ENCODE measurements around the gene GSTM5. TPM values are rescaled to one million over a fixed set of nuclear protein-coding genes. Genes with fewer than 3 reads are reported as not detected.
"Not testable (repeated sequence)": the region's sequence is repeated elsewhere in the genome, so short reads cannot be mapped to it uniquely, and the experiment has no call there.

The GSTM5 gene
- total RNA-seq, 1 experiment from 2014 or later, result not detected

GRCh38 chr1:109697066-109697465, 15.0 kb upstream of the GSTM5 start:
- no peak for DNase-seq (ENCODE audit: low read depth)

- not testable (repeated sequence) for DNase-seq (ENCODE audit: low read depth)
These were observed 14.2 kb upstream of the GSTM5 start for GRCh38 chr1:109697861-109698260.

GRCh38 chr1:109702940-109703339, 9.1 kb upstream of the GSTM5 start:
- not testable (repeated sequence) for DNase-seq (ENCODE audit: low read depth)

- no peak for DNase-seq (ENCODE audit: low read depth)
These were observed 7.9 kb upstream of the GSTM5 start for GRCh38 chr1:109704173-109704572.

GRCh38 chr1:109705411-109705810, 6.6 kb upstream of the GSTM5 start:
- DNase-seq (ENCODE audit: low read depth), result no peak

- DNase-seq (ENCODE audit: low read depth), result not testable (repeated sequence)
These were observed 3.1 kb upstream of the GSTM5 start for GRCh38 chr1:109708949-109709348.

GRCh38 chr1:109709822-109710221, 2.2 kb upstream of the GSTM5 start:
- DNase-seq (ENCODE audit: low read depth), result not testable (repeated sequence)

- no peak for DNase-seq (ENCODE audit: low read depth)
These were observed 342 bp downstream of the GSTM5 start for GRCh38 chr1:109712321-109712864.

GRCh38 chr1:109713636-109714035, 1.6 kb downstream of the GSTM5 start:
- no peak for DNase-seq (ENCODE audit: low read depth)

GRCh38 chr1:109714661-109715372, 2.8 kb downstream of the GSTM5 start:
- DNase-seq (ENCODE audit: low read depth), result no peak

- no peak for DNase-seq (ENCODE audit: low read depth)
These were observed 4.1 kb downstream of the GSTM5 start for GRCh38 chr1:109716121-109716520.

- DNase-seq (ENCODE audit: low read depth), result no peak
These were observed 4.6 kb downstream of the GSTM5 start for GRCh38 chr1:109716570-109717090.

- no peak for DNase-seq (ENCODE audit: low read depth)
These were observed 5.7 kb downstream of the GSTM5 start for GRCh38 chr1:109717729-109718128.

- DNase-seq (ENCODE audit: low read depth), result no peak
These were observed 6.4 kb downstream of the GSTM5 start for GRCh38 chr1:109718495-109718894.

- peak; percentile 24 for DNase-seq (ENCODE audit: low read depth)
These were observed 7.3 kb downstream of the GSTM5 start for GRCh38 chr1:109719337-109719837.

- DNase-seq (ENCODE audit: low read depth), result no peak
These were observed 9.0 kb downstream of the GSTM5 start for GRCh38 chr1:109721042-109721441.

GRCh38 chr1:109721971-109722370, 9.9 kb downstream of the GSTM5 start:
- DNase-seq (ENCODE audit: low read depth), result no peak

GRCh38 chr1:109722908-109723691, 11.0 kb downstream of the GSTM5 start:
- DNase-seq (ENCODE audit: low read depth), result no peak

- no peak for DNase-seq (ENCODE audit: low read depth)
These were observed 12.9 kb downstream of the GSTM5 start for GRCh38 chr1:109724933-109725332.

GRCh38 chr1:109725510-109725909, 13.5 kb downstream of the GSTM5 start:
- no peak for DNase-seq (ENCODE audit: low read depth)

GRCh38 chr1:109726007-109726406, 14.0 kb downstream of the GSTM5 start:
- no peak for DNase-seq (ENCODE audit: low read depth)

- no peak for DNase-seq (ENCODE audit: low read depth)
These were observed 14.8 kb downstream of the GSTM5 start for GRCh38 chr1:109726728-109727373.

Measured in Daoy (cell line).